AG10803 (cell line): ENCODE data around the gene ZNF253.
"Not testable (repeated sequence)": the region's sequence is repeated elsewhere in the genome, so short reads cannot be mapped to it uniquely, and the experiment has no call there.

ENCODE experiments used
- DNase-seq: peaks from one replicate; pipeline ENCODE4 v3.0.0; 2010; ENCODE audit warnings: low read depth
- H3K4me3 ChIP-seq: 2 replicates; pipeline ENCODE4 v1.5.1; 2011; ENCODE audit warnings: mild to moderate bottlenecking, low read length, control low read depth
- CTCF ChIP-seq: conservative IDR thresholded peaks from 2 replicates; pipeline ENCODE4 v1.5.1; 2011; ENCODE audit warnings: mild to moderate bottlenecking, low read length, control low read depth, inconsistent platforms

ZNF253 gene

GRCh38 chr19:19826875-19827274 is 38.8 kb upstream of the ZNF253 start:
- no peak overlapping the region for H3K4me3 ChIP-seq
- DNase-seq = no peak
- TF ChIP-seq CTCF = no peak

GRCh38 chr19:19835560-19836038 is 30.1 kb upstream of the ZNF253 start:
- DNase-seq = no peak
- TF ChIP-seq CTCF = no peak
- no peak overlapping the region for H3K4me3 ChIP-seq

- no peak for DNase-seq
- H3K4me3 ChIP-seq = no peak overlapping the region
- TF ChIP-seq CTCF = no peak
Measured at GRCh38 chr19:19847781-19848180, 17.9 kb upstream of the ZNF253 start.

- no peak for DNase-seq
- H3K4me3 ChIP-seq = no peak overlapping the region
- no peak for TF ChIP-seq CTCF
Measured at GRCh38 chr19:19849056-19849455, 16.6 kb upstream of the ZNF253 start.

DNA sequence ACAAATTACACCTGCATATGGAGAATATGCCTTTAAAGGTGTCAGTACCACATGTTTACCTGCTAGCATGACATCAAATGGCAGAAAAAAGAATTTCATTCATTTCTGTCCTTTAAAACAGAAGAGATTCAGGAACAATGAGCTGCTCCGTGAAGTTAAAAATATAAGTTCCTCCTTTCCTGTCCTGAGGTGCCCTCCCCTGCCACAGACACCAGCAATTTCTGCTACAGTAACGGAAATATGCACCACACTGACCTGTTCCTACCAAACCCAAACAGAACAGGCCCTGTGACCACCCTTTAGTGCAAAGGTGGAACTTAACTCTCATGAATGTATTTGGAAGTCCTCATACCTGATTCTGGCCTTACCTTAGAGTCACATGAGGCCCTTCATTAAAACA is 13.9 kb upstream of the ZNF253 start:
- not testable (repeated sequence) for DNase-seq, H3K4me3 ChIP-seq

DNA sequence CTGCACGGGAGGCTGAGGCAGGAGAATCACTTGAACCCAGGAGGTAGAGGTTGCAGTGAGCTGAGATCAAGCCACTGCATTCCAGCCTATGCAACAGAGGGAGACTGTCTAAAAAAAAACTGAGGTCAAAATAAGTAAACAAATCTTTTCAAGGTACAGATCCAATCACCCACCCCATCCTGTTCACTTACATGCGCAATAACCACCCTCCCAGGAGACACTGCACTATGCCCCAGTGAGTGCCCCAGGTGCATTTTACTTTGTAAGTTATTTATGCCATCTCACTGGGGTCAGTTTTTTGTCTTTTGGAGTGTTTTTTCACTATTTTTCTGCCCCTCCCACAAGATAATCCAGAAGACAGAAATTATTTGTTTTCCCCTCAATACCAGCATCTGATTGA is 6.9 kb upstream of the ZNF253 start:
- TF ChIP-seq CTCF = no peak
- H3K4me3 ChIP-seq = no peak overlapping the region
- DNase-seq = no peak

GRCh38 chr19:19860756-19861390 is 4.8 kb upstream of the ZNF253 start:
- DNase-seq = no peak
- no peak for TF ChIP-seq CTCF
- H3K4me3 ChIP-seq = no peak overlapping the region
